ENCODE results near the gene NOC3L. TPM values are rescaled to one million over a fixed set of nuclear protein-coding genes. Genes with fewer than 3 reads are reported as not detected.
A peak's percentile ranks its signal among the peaks of the same experiment; 100 is the strongest.

Gene NOC3L
- total RNA-seq, 1 experiment from 2014 or later: 41.2 TPM

DNA sequence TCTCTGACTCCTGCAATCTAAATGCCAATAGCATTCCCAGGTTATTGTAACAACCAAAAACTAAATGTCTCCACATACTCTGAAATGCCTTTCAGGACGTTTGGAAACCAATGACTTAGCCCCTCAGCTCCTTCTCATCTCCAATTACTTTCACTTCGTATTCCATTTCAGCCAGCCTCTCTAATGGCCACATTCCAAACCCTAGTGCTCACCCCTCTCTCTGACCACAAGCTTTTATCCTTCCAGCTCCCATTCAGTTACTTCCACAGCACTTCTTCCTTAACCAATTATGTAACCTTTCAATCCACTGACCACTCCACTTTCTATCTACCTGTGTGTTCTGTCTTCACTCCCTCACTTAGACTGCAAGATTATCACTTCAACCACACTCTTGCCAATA, 4.3 kb downstream of the NOC3L start:
- ATAC-seq (no peak), DNase-seq (ENCODE audit: low read depth, low spot score) (no peak)
- no peak for TF ChIP-seq POLR2AphosphoS5 (IDR thresholded peaks at IDR 0.05; ENCODE audit: low read depth, low read length)
- TF ChIP-seq, protein P1, sequence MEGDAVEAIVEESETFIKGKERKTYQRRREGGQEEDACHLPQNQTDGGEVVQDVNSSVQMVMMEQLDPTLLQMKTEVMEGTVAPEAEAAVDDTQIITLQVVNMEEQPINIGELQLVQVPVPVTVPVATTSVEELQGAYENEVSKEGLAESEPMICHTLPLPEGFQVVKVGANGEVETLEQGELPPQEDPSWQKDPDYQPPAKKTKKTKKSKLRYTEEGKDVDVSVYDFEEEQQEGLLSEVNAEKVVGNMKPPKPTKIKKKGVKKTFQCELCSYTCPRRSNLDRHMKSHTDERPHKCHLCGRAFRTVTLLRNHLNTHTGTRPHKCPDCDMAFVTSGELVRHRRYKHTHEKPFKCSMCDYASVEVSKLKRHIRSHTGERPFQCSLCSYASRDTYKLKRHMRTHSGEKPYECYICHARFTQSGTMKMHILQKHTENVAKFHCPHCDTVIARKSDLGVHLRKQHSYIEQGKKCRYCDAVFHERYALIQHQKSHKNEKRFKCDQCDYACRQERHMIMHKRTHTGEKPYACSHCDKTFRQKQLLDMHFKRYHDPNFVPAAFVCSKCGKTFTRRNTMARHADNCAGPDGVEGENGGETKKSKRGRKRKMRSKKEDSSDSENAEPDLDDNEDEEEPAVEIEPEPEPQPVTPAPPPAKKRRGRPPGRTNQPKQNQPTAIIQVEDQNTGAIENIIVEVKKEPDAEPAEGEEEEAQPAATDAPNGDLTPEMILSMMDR (IDR thresholded peaks at IDR 0.05): no peak
- in situ Hi-C loops (cut with HindIII; ENCODE audit: low pct_unique_long_range_greater_than_20kb, low sequenced_read_pairs): no loop called here
- Histone ChIP-seq H3K4me3 (ENCODE audit: low read depth in 2 of 2, low read length in 2 of 2) (no peak overlapping the region), H3K9me3 (ENCODE audit: control insufficient read depth, insufficient read depth, low read depth, low read length) (no peaks in the 10 kb centered on the region), H3K27ac (ENCODE audit: low read length) (peak overlapping the region; percentile 44), H3K4me1 (ENCODE audit: control insufficient read depth, insufficient read depth, low read length) (peaks cover 25% of the 10 kb centered on the region), H3K36me3 (ENCODE audit: control insufficient read depth, insufficient read depth, low read length) (peaks cover 49% of the 10 kb centered on the region), H3K27me3 (ENCODE audit: control insufficient read depth, insufficient read depth, low read length) (no peaks in the 10 kb centered on the region)
- intact Hi-C loops (cut with micrococcal nuclease; ENCODE audit: unreplicated experiment): no loop called here
- CTCF ChIA-PET: interaction anchor here (0.5 kb wide), 1 partner anchor 68 kb away, joined by 5 read pairs; no protein-coding TSS in a partner anchor
- POLR2A ChIA-PET: no interaction called here
- BruUV-seq (replicated peaks): no TSS peak

DNA sequence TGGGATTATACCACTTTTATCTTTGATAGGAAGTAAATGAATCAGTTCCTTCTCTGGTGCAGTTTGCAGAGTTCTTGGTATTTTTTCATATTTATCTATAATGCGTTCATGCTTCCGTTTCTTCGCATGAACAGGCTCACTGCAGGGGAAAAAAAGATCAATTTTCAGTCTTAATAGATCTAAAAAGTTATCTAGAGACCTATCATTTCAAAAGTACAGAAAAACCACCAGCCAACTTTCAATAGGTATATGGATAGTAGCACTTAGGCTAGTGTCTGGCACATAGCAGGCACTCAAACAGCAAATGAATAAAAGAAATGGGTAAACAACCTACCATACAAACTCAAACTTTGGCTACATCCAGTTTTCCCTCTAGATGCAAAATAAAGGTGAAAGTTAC, 5.5 kb downstream of the NOC3L start:
- Histone ChIP-seq H3K36me3 (ENCODE audit: control insufficient read depth, insufficient read depth, low read length) (peaks cover 54% of the 10 kb centered on the region), H3K4me1 (ENCODE audit: control insufficient read depth, insufficient read depth, low read length) (peaks cover 22% of the 10 kb centered on the region), H3K27me3 (ENCODE audit: control insufficient read depth, insufficient read depth, low read length) (no peaks in the 10 kb centered on the region), H3K9me3 (ENCODE audit: control insufficient read depth, insufficient read depth, low read depth, low read length) (no peaks in the 10 kb centered on the region), H3K27ac (ENCODE audit: low read length) (no peak overlapping the region), H3K4me3 (ENCODE audit: low read depth in 2 of 2, low read length in 2 of 2) (no peak overlapping the region)
- in situ Hi-C loops (cut with HindIII; ENCODE audit: low pct_unique_long_range_greater_than_20kb, low sequenced_read_pairs): no loop called here
- no peak for ATAC-seq
- ChIA-PET POLR2A (interaction anchor here (0.5 kb wide), 1 partner anchor 84 kb away, joined by 3 read pairs; no protein-coding TSS in a partner anchor), CTCF (no interaction called here)
- intact Hi-C loops (cut with micrococcal nuclease; ENCODE audit: unreplicated experiment): no loop called here
- BruUV-seq (replicated peaks): no TSS peak
- DNase-seq (ENCODE audit: low read depth, low spot score): no peak
- TF ChIP-seq SIN3A (IDR thresholded peaks at IDR 0.05; ENCODE audit: borderline replicate concordance, insufficient read depth, low read depth, low read length): no peak
- TF ChIP-seq, protein P2, sequence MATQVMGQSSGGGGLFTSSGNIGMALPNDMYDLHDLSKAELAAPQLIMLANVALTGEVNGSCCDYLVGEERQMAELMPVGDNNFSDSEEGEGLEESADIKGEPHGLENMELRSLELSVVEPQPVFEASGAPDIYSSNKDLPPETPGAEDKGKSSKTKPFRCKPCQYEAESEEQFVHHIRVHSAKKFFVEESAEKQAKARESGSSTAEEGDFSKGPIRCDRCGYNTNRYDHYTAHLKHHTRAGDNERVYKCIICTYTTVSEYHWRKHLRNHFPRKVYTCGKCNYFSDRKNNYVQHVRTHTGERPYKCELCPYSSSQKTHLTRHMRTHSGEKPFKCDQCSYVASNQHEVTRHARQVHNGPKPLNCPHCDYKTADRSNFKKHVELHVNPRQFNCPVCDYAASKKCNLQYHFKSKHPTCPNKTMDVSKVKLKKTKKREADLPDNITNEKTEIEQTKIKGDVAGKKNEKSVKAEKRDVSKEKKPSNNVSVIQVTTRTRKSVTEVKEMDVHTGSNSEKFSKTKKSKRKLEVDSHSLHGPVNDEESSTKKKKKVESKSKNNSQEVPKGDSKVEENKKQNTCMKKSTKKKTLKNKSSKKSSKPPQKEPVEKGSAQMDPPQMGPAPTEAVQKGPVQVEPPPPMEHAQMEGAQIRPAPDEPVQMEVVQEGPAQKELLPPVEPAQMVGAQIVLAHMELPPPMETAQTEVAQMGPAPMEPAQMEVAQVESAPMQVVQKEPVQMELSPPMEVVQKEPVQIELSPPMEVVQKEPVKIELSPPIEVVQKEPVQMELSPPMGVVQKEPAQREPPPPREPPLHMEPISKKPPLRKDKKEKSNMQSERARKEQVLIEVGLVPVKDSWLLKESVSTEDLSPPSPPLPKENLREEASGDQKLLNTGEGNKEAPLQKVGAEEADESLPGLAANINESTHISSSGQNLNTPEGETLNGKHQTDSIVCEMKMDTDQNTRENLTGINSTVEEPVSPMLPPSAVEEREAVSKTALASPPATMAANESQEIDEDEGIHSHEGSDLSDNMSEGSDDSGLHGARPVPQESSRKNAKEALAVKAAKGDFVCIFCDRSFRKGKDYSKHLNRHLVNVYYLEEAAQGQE (IDR thresholded peaks at IDR 0.05; ENCODE audit: insufficient read depth in 1 of 2, low read depth in 2 of 2, low read length in 1 of 2): no peak
- no peak for TF ChIP-seq TCF7L2 (IDR thresholded peaks at IDR 0.05; ENCODE audit: low read depth, low read length)
- no peak for TF ChIP-seq POLR2AphosphoS5 (IDR thresholded peaks at IDR 0.05; ENCODE audit: low read depth, low read length)
- TF ChIP-seq, protein P1 (IDR thresholded peaks at IDR 0.05): no peak
